Hepatocyte (in vitro differentiated cells): Measurements from ENCODE around the gene TLR9.

Source experiments
- CTCF ChIP-seq: fragments of 200-600 bp; sonication (generic); IDR thresholded peaks from 2 replicates; pipeline ENCODE4 v1.5.1; 2016; ENCODE audit warnings: antibody characterized with exemption, mild to moderate bottlenecking; ENCODE audit not compliant: poor library complexity
- EZH2 ChIP-seq: fragments of 200-600 bp; sonication (generic); IDR thresholded peaks from 2 replicates; pipeline ENCODE4 v1.6.1; 2016; ENCODE audit warnings: antibody characterized with exemption, mild to moderate bottlenecking, borderline replicate concordance
- EZH2phosphoT487 ChIP-seq: fragments of 200-600 bp; sonication (generic); IDR thresholded peaks from one replicate; pipeline ENCODE4 v1.6.1; 2018; ENCODE audit warnings: antibody characterized with exemption, mild to moderate bottlenecking, low read depth, moderate library complexity; ENCODE audit not compliant: unreplicated experiment, severe bottlenecking

- TF ChIP-seq CTCF (no peak), EZH2 (no peak), EZH2phosphoT487 (no peak)
Measured at GRCh38 chr3:52254608-52255007, 29.2 kb upstream of the TLR9 start.
